Fibroblast of the aortic adventitia (primary cell): Measurements from ENCODE around the gene DNASE1. TPM values are rescaled to one million over a fixed set of nuclear protein-coding genes. Genes with fewer than 3 reads are reported as not detected.

ENCODE experiments used
- DNase-seq: peaks from one replicate; pipeline ENCODE4 v3.0.0-alpha.2; 2010; ENCODE audit warnings: low read depth
- H3K4me3 ChIP-seq: 2 replicates; pipeline ENCODE4 v1.5.1; 2011; ENCODE audit warnings: low read depth, mild to moderate bottlenecking, control low read depth, low read length, moderate library complexity
- total RNA-seq: library from RNA; depleted of rRNA; stranded (reverse); fragments of >200 nt; gene quantifications from 2 replicates; pipeline ENCODE4 v1.2.3, GENCODE V29; 2012; ENCODE audit warnings: low replicate concordance
- TF ChIP-seq, protein P1 (sequence below): IDR thresholded peaks from 2 replicates; pipeline ENCODE4 v1.5.1; 2011; ENCODE audit warnings: mild to moderate bottlenecking, low read length, control low read depth, inconsistent platforms; ENCODE audit not compliant: insufficient read depth

Gene DNASE1
- total RNA-seq, 1 donor, result 11.8 TPM

DNA sequence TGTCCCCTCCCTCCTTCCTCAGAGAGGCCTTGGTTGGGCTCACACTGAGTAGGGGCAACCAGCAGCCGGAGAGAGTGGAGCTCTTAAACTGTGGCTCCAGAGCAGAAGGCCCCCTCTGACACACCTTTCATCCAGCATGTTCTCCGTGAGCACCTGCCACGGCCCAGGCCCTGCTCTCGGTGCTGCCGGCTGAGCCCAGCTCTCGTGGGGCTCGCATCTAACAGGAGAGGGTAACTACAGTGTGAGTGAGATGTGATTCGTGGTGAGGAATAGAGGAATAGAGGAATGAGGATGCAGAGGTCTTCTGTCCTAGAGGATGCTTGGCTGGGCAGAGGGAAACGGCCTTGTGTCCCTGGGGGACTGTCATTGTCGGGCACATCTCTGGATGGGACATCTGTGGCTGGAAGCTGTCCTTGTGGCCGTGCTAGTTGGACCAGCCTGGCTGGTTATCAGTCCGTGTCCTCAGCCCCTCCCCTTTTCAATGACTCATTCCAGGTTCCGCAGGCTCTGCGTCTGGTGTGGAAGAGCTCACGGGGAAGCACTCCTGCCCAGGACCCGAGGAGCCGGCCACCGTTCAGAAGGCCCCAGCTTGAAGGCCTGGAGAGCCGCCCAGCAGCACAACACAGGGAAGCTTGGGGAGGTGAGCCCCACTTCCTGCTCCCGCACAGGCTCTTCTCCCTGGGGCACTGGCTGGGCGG lies 11.9 kb upstream of the DNASE1 start:
- peak; percentile 31 for DNase-seq
- TF ChIP-seq, protein P1, sequence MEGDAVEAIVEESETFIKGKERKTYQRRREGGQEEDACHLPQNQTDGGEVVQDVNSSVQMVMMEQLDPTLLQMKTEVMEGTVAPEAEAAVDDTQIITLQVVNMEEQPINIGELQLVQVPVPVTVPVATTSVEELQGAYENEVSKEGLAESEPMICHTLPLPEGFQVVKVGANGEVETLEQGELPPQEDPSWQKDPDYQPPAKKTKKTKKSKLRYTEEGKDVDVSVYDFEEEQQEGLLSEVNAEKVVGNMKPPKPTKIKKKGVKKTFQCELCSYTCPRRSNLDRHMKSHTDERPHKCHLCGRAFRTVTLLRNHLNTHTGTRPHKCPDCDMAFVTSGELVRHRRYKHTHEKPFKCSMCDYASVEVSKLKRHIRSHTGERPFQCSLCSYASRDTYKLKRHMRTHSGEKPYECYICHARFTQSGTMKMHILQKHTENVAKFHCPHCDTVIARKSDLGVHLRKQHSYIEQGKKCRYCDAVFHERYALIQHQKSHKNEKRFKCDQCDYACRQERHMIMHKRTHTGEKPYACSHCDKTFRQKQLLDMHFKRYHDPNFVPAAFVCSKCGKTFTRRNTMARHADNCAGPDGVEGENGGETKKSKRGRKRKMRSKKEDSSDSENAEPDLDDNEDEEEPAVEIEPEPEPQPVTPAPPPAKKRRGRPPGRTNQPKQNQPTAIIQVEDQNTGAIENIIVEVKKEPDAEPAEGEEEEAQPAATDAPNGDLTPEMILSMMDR, result no peak
- H3K4me3 ChIP-seq, result no peak overlapping the region

DNA sequence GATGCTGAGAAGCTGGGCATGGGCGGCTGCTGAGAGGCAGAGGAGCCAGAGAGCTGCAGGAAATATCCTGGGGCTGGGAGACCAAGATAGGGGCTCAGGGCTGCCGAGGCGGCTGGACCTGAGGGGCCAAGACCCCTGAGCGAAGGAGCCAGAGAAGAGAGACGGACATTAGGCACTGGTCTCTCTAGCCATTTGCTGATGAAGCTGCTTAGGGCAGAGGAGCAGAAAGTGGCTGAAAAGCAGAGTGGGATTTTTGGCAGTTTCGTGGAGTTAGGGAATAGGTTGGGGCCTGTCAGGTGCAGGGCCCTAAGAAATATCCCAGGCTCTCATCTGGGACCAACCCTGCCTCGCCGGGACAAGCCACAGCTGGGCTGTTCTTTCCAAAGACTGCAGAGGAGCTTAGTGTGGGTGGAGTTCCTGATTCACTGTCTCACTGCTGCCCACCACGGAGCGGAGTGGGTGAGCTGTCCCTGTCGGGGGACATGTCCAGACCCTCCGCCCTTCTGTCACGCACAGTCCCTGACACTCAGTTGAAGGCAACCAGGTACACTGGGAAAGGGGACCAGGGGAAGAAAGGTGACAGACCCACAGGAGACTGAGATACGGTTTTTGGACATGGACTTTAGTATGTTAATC lies 11.3 kb upstream of the DNASE1 start:
- no peak for DNase-seq
- no peak overlapping the region for H3K4me3 ChIP-seq
- TF ChIP-seq, protein P1, result no peak

DNA sequence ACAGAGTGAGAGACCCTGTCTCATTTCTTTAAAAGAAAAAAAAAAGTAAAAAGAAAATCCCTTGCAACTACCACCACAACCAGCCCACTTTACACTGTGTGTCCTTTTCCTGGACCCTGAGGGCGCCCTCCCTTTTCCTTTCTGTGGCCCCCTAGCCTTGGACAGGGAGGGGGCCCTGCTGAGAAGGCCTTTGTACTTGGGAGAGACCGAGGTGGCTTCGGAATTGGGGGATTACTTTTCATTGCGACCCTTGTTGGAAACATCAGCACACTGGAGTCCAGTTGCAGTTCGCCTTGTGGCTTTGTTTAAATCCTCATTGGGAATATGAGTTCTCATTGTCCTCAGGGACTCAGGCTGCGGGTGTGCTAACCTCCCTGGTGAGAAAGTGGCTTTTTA lies 9.4 kb upstream of the DNASE1 start:
- TF ChIP-seq, protein P1, result no peak
- DNase-seq, result no peak
- no peak overlapping the region for H3K4me3 ChIP-seq

DNA sequence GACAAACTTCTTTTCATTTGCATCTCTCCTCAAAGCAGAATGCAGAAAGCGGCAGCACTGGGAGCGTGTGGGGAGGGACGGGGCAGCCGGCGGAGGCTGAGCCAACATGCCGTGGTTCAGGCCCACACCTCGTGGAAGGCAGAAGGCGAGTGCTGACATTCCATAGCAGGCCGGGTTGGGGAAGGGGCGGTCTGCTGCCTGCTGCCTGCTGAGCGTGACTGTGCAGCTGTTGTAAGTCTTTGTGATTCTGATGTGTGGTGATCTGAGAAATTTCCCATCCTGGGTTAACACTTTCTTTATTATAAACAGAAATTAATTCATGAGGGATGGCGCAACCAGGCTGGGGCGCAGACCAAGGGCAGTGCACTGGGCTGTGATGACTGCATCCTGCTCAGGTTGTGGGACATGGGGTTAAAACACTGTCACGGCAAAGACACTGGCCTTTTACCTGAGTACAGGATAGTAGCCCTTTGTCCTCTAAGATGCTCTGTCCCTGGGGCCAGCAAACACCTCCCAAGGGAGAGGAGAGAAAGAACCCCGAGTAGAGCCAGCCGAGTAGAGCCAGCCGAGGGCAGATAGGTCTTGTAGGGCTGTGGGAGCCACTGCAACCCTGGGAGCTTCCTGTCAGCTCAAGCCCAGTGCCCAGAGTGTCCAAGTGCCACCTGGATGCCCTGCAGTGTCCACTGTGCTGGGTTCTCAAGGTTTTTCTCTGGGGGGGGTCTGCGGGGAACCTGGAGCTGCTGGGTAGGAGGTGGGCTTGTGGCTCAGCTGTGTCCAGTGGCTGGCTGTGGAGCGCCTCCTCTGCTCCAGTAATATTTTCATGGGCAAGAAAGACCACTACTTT lies 8.8 kb upstream of the DNASE1 start:
- no peak for DNase-seq

DNA sequence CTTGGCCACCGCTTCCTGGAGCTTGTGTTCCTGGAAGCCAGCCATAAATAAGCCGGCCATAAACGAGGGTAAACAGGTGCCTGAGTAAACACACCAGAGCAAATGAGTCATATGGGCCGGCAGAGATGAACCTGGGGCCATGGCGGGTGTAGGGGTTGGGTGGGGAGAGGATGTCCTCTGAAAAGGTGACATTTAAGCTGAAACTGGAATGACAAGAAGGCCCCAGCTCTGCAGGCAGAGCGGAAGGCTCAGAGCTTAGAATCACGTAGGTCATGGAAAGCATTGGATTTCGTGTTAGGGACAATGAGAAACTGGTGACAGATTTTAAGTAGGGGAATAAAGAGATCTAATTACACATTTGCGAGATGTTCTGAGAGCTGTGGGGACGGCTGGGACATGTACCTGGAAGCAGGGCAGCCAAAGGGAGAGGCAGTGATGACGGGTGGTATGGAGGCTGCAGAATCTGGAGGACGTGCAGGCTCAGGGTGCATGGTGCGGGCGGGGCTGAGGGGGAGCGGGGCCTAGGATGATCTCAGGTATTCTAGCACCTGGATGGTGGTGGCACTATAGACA lies 8.1 kb upstream of the DNASE1 start:
- no peak for DNase-seq
- TF ChIP-seq, protein P1, result no peak

More for the DNA sequence above, 8.8 kb upstream of the DNASE1 start:
- no peak overlapping the region for H3K4me3 ChIP-seq
- TF ChIP-seq, protein P1, result no peak

DNA sequence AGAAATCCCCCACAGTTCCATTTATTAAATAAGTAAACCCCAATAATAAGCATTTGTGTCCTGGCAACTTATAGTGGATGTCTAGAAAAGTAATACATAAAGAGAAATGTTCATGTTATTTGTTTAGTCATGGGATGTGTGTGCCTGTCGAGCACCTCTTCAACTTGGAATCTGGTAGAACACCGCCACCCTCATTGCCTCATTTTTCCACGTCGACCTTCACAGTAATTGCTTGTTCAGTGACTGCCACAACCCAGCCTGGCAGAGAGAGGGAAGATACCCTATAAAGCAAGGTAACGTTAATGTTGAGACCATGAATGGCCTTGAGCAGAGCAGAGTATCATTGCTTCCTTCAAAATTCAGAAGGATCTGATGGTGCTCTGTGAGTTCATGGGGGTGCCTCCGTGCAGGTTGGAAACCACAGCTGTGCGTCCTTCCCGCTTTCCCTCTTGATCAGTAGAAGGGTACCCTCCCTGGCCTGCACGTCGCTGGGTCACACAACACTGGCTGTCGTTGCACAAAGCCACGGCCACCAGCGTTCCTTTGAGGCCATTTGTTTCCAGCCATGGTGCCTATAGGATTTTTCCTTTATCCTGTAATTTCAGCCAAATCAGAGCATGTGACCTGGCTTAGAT lies 3.7 kb upstream of the DNASE1 start:
- no peak for DNase-seq
- TF ChIP-seq, protein P1, result no peak
- H3K4me3 ChIP-seq, result no peak overlapping the region

More for the DNA sequence above, 8.1 kb upstream of the DNASE1 start:
- H3K4me3 ChIP-seq, result no peak overlapping the region
